MM.1S (cell line): ENCODE measurements around the gene GNRH2.

Experiments
- DNase-seq: peaks from one replicate; pipeline ENCODE4 v3.0.0-alpha.2; 2015
- H2AFZ ChIP-seq: fragments of 300-600 bp; sonication (generic); 2 replicates; pipeline ENCODE4 v1.6.0; 2016; ENCODE audit warnings: antibody characterized with exemption, low read length
- H3F3A ChIP-seq: fragments of 300-600 bp; sonication (generic); 2 replicates; pipeline ENCODE4 v1.6.1; 2016; ENCODE audit warnings: mild to moderate bottlenecking, antibody characterized with exemption, low read length, moderate library complexity, mixed read lengths; ENCODE audit not compliant: insufficient read depth
- H3K27ac ChIP-seq: fragments of 300-600 bp; sonication (generic); 2 replicates; pipeline ENCODE4 v1.5.1; 2016; ENCODE audit warnings: mild to moderate bottlenecking, low read length
- H3K27me3 ChIP-seq: fragments of 300-600 bp; sonication (generic); replicated peaks from 2 replicates; pipeline ENCODE4 v1.6.0; 2016; ENCODE audit warnings: low read length; ENCODE audit not compliant: insufficient read depth
- H3K36me3 ChIP-seq: fragments of 300-600 bp; sonication (generic); replicated peaks from 2 replicates; pipeline ENCODE4 v1.6.1; 2016; ENCODE audit warnings: mild to moderate bottlenecking, low read length, mixed read lengths; ENCODE audit not compliant: insufficient read depth
- H3K4me1 ChIP-seq: fragments of 300-600 bp; sonication (generic); 2 replicates; pipeline ENCODE4 v1.6.1; 2016; ENCODE audit warnings: low read length, mixed read lengths
- H3K4me2 ChIP-seq: fragments of 300-600 bp; sonication (generic); 2 replicates; pipeline ENCODE4 v1.6.0; 2016; ENCODE audit warnings: low read depth, low read length
- H3K4me3 ChIP-seq: fragments of 300-600 bp; sonication (generic); 2 replicates; pipeline ENCODE4 v1.5.1; 2016; ENCODE audit warnings: low read length, mixed read lengths
- H3K79me2 ChIP-seq: fragments of 300-600 bp; sonication (generic); 2 replicates; pipeline ENCODE4 v1.6.1; 2016; ENCODE audit warnings: mixed run types, low read length, mixed read lengths
- H3K9ac ChIP-seq: fragments of 300-600 bp; sonication (generic); 2 replicates; pipeline ENCODE4 v1.6.1; 2016; ENCODE audit warnings: low read length, mixed read lengths
- H3K9me2 ChIP-seq: fragments of 300-600 bp; sonication (generic); replicated peaks from 2 replicates; pipeline ENCODE4 v1.6.1; 2016; ENCODE audit warnings: mild to moderate bottlenecking, low read length, mixed read lengths; ENCODE audit not compliant: insufficient read depth
- H3K9me3 ChIP-seq: fragments of 300-600 bp; sonication (generic); replicated peaks from 2 replicates; pipeline ENCODE4 v1.6.1; 2016; ENCODE audit warnings: mild to moderate bottlenecking, low read length, mixed read lengths; ENCODE audit not compliant: insufficient read depth
- H4K20me1 ChIP-seq: fragments of 300-600 bp; sonication (generic); 2 replicates; pipeline ENCODE4 v1.6.1; 2016; ENCODE audit warnings: mild to moderate bottlenecking, low read length, moderate library complexity, mixed read lengths; ENCODE audit not compliant: insufficient read depth
- EZH2 ChIP-seq: fragments of 300-600 bp; sonication (generic); optimal IDR thresholded peaks from 2 replicates; pipeline ENCODE3; 2017; ENCODE audit warnings: low read depth, mild to moderate bottlenecking, antibody characterized with exemption, low read length, mixed read lengths
- EZH2phosphoT487 ChIP-seq: fragments of 300-600 bp; sonication (generic); IDR thresholded peaks from 2 replicates; pipeline ENCODE4 v1.6.1; 2018; ENCODE audit warnings: antibody characterized with exemption, low read length
- TF ChIP-seq, protein P1 (sequence below): fragments of 300-600 bp; sonication (generic); IDR thresholded peaks from 2 replicates; pipeline ENCODE4 v1.5.1; 2016; ENCODE audit warnings: antibody characterized with exemption, low read length, mixed read lengths

GNRH2 gene

GRCh38 chr20:3031524-3032147, 11.8 kb upstream of the GNRH2 start:
- H3K4me1 ChIP-seq: no peaks in the 10 kb centered on the region
- H3K27me3 ChIP-seq: no peaks in the 10 kb centered on the region
- no peak for TF ChIP-seq EZH2
- TF ChIP-seq EZH2phosphoT487: no peak
- TF ChIP-seq, protein P1, sequence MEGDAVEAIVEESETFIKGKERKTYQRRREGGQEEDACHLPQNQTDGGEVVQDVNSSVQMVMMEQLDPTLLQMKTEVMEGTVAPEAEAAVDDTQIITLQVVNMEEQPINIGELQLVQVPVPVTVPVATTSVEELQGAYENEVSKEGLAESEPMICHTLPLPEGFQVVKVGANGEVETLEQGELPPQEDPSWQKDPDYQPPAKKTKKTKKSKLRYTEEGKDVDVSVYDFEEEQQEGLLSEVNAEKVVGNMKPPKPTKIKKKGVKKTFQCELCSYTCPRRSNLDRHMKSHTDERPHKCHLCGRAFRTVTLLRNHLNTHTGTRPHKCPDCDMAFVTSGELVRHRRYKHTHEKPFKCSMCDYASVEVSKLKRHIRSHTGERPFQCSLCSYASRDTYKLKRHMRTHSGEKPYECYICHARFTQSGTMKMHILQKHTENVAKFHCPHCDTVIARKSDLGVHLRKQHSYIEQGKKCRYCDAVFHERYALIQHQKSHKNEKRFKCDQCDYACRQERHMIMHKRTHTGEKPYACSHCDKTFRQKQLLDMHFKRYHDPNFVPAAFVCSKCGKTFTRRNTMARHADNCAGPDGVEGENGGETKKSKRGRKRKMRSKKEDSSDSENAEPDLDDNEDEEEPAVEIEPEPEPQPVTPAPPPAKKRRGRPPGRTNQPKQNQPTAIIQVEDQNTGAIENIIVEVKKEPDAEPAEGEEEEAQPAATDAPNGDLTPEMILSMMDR: no peak
- no peaks in the 10 kb centered on the region for H4K20me1 ChIP-seq
- no peaks in the 10 kb centered on the region for H3K9me2 ChIP-seq
- H3K4me3 ChIP-seq: no peak overlapping the region
- no peak overlapping the region for H3K4me2 ChIP-seq
- no peaks in the 10 kb centered on the region for H3K9me3 ChIP-seq
- H3F3A ChIP-seq: no peaks in the 10 kb centered on the region
- no peaks in the 10 kb centered on the region for H3K79me2 ChIP-seq
- H3K9ac ChIP-seq: no peak overlapping the region
- H2AFZ ChIP-seq: no peak overlapping the region
- H3K27ac ChIP-seq: no peak overlapping the region
- no peak for DNase-seq
- no peaks in the 10 kb centered on the region for H3K36me3 ChIP-seq

GRCh38 chr20:3032624-3033023, 10.8 kb upstream of the GNRH2 start:
- Histone ChIP-seq H2AFZ (no peak overlapping the region), H3K79me2 (no peaks in the 10 kb centered on the region), H3K9me3 (no peaks in the 10 kb centered on the region), H4K20me1 (no peaks in the 10 kb centered on the region), H3K9ac (no peak overlapping the region), H3K4me1 (no peaks in the 10 kb centered on the region), H3K4me3 (no peak overlapping the region), H3K9me2 (no peaks in the 10 kb centered on the region), H3F3A (no peaks in the 10 kb centered on the region), H3K36me3 (peaks cover 4% of the 10 kb centered on the region; the same call in 1 of the 2 replicates), H3K27ac (no peak overlapping the region), H3K27me3 (no peaks in the 10 kb centered on the region), H3K4me2 (no peak overlapping the region)
- no peak for DNase-seq
- TF ChIP-seq EZH2phosphoT487 (no peak), EZH2 (no peak)
- TF ChIP-seq, protein P1: no peak

DNA sequence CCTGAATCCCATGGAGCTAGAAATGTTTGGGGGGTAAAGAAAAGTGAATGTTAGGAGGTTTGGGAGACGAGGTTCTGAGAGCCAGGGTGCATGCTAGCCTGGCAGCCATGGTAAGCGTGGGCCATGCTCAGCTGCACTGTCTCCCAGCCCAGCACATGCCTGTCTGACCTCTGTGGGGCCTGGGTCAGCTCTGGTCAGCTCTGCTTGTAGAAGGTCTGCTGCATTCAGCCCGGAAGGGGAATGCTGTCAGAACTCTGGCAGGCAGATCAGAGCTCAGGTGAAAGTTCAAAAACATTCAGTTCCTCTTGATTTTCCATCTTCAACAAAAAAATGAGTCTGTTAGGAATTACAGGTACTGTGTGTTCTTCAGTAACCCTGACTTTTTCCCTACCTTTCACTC, 5.8 kb upstream of the GNRH2 start:
- H3K9me2 ChIP-seq: no peaks in the 10 kb centered on the region
- no peak overlapping the region for H3K9ac ChIP-seq
- H3K9me3 ChIP-seq: no peaks in the 10 kb centered on the region
- no peak overlapping the region for H3K27ac ChIP-seq
- peaks cover 4% of the 10 kb centered on the region; the same call in 1 of the 2 replicates for H3K36me3 ChIP-seq
- H4K20me1 ChIP-seq: no peaks in the 10 kb centered on the region
- no peak for DNase-seq
- H2AFZ ChIP-seq: no peak overlapping the region
- H3K79me2 ChIP-seq: no peaks in the 10 kb centered on the region
- H3K4me3 ChIP-seq: no peak overlapping the region
- no peak overlapping the region for H3K4me2 ChIP-seq
- TF ChIP-seq, protein P1: no peak
- no peak for TF ChIP-seq EZH2phosphoT487
- no peak for TF ChIP-seq EZH2
- no peaks in the 10 kb centered on the region for H3F3A ChIP-seq
- H3K27me3 ChIP-seq: no peaks in the 10 kb centered on the region
- no peaks in the 10 kb centered on the region for H3K4me1 ChIP-seq
